Adrenal gland (tissue), 12 donors: ENCODE results near the gene FLT1. TPM values are rescaled to one million over a fixed set of nuclear protein-coding genes. Genes with fewer than 3 reads are reported as not detected.

Experiments used
- DNase-seq, 7 donors: peaks; one replicate each; pipeline ENCODE4 v3.0.0-alpha.2; 2019 to 2020
- H3K27ac ChIP-seq, 5 donors: fragments of 200-600 bp; sonication (generic) in 4 of 5; 1 replicate in 3 of 5; 2 replicates in 2 of 5; pipeline versions ENCODE4 v1.5.1 to v1.8.0; 2016 to 2020; ENCODE audit warnings: mild to moderate bottlenecking in 1 of 5
- H3K27me3 ChIP-seq: fragments of 200-600 bp; 2 replicates; pipeline ENCODE4 v1.8.0; 2021
- H3K36me3 ChIP-seq, 2 donors: fragments of 200-600 bp; replicated peaks in 1 of 2; 1 replicate in 1 of 2; 2 replicates in 1 of 2; pipeline versions ENCODE4 v1.5.1 to v1.8.0; 2018 to 2022
- H3K4me1 ChIP-seq, 2 donors: fragments of 200-600 bp; replicated peaks in 1 of 2; 1 replicate in 1 of 2; 2 replicates in 1 of 2; pipeline versions ENCODE4 v1.5.1 to v1.8.0; 2018 to 2021
- H3K4me3 ChIP-seq, 4 donors: fragments of 200-600 bp; sonication (generic) in 3 of 4; one replicate each; pipeline ENCODE4 v1.5.1; 2016 to 2018
- H3K9me3 ChIP-seq, 3 donors: fragments of 200-600 bp; sonication (generic) in 1 of 3; replicated peaks in 1 of 3; 1 replicate in 2 of 3; 2 replicates in 1 of 3; pipeline versions ENCODE4 v1.5.1 to v1.8.0; 2016 to 2021
- CTCF ChIP-seq, 6 experiments: fragments of 450-650 bp in 4 of 6; fragments of 200-600 bp in 2 of 6; sonication (generic) in 1 of 6; IDR thresholded peaks; 1 replicate in 5 of 6; 2 replicates in 1 of 6; pipeline versions ENCODE4 v1.5.1 to v1.8.0; 2016 to 2021; ENCODE audit warnings: antibody characterized with exemption in 6 of 6, mild to moderate bottlenecking in 2 of 6, moderate library complexity in 1 of 6
- POLR2A ChIP-seq, 2 donors: fragments of 450-650 bp; IDR thresholded peaks; one replicate each; pipeline ENCODE4 v1.6.1; 2017; ENCODE audit warnings: antibody characterized with exemption in 2 of 2, mild to moderate bottlenecking in 2 of 2, moderate library complexity in 1 of 2
- WGBS, 4 donors: extraction: QIAGEN DNeasy Blood & Tissue Kit in 2 of 4; methylation state at CpG; one replicate each; pipeline versions ENCODE4 v1.1.5 to v1.1.7; 2013 to 2017; 5-methylcytosine and 5-hydroxymethylcytosine counted together
- intact Hi-C, 2 donors: fragments of 100-400 bp; cut with DNase I; formaldehyde crosslinking; loops; one replicate each; pipeline versions ENCODE4 v1.14.1 to v1.15.0; 2022 to 2023
- polyA plus RNA-seq, 3 donors: library from polyadenylated mRNA; stranded (reverse); fragments of 200-250 nt in 2 of 3; fragments of 350-450 nt in 1 of 3; fragmentation: Illumina TruSeq in 1 of 3; extraction: RNeasy Lipid Tissue Mini Kit (QIAGEN cat#74804) in 1 of 3; gene quantifications; one replicate each; pipeline ENCODE4 v1.2.3, GENCODE V29; 2013 to 2014
- total RNA-seq, 9 donors: library from RNA; depleted of rRNA in 4 of 9; stranded (reverse); fragments of >200 nt in 4 of 9; fragments of 120-200 nt in 1 of 9; fragmentation: NEBNext Ultra II Directional in 1 of 9; extraction: Animal tissue kit (Norgen Biotek cat#: 25700) in 1 of 9; gene quantifications; one replicate each; pipeline versions ENCODE4 v1.1.0 to v1.2.4, GENCODE V29; 2013 to 2023
- donor health status: healthy with polysubstance abuse.
- donor health status: Bipolar disorder and iron deficiency.
- donor health status: DM: yes; HTN: yes; CAD: no.
- donor health status: DM: no; HTN: no; CAD: no.
- donor health status: DM: no; HTN: no; CAD: no.
- donor health status: DM: yes; HTN: yes; CAD: no.

FLT1 gene
- total and polyA plus RNA-seq, 12 donors: 2.7 to 55.9 (median 24.2) TPM

DNA sequence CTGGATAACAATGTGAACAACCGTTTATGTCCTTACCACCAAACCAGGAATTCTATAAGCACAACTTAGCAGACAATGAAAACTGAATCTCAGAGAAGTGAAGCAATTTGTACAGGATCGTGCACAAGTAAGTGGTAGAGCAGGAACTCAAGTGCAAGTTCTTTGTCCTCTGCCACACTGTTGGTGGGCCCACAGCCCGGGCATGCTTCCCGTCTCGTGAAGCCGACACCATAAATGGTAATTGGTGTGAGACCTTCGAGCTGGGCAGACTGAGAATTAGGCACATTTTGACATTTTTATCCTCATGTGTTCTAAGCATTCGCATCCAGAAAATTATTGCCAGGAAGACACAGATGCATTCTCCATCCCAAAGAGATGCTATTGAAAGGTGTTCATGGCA, 27.9 kb upstream of the FLT1 start:
- H3K36me3 ChIP-seq: no peaks in the 10 kb centered on the region
- no peak overlapping the region for H3K27ac ChIP-seq
- TF ChIP-seq CTCF (IDR thresholded peaks at IDR 0.05) (no peak), POLR2A (IDR thresholded peaks at IDR 0.05) (no peak)
- WGBS, 4 donors: 82 to 87% (median 87%) methylated on average over 8 of the region's 8 CpGs
- no peak for DNase-seq
- H3K4me1 ChIP-seq: no peaks in the 10 kb centered on the region
- no peaks in the 10 kb centered on the region for H3K9me3 ChIP-seq
- no peak overlapping the region for H3K4me3 ChIP-seq
- H3K27me3 ChIP-seq: peaks cover 2% of the 10 kb centered on the region
- intact Hi-C loops: no loop called here

DNA sequence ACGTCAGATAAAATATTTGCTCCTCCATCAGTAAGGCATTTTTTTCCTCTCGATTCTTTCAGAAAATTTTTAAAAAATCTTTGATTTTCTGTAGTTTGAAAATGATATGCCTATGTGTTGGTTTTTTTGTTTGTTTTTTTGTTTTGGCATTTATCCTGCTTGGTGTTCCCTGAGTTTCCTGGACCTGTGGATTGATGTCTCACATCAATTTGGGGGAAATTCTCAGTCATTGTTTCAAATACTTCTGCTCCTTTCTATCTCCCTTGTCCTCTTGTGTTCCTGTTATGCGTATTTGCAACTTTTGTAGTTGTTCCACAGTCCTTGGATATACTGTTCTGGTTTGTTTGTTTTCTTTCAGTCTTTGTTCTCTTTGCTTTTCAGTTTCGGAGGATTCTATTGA, 18.8 kb upstream of the FLT1 start:
- H3K27ac ChIP-seq: no peak overlapping the region
- no peaks in the 10 kb centered on the region for H3K36me3 ChIP-seq
- no peak overlapping the region for H3K4me3 ChIP-seq
- TF ChIP-seq CTCF (IDR thresholded peaks at IDR 0.05): no peak
- TF ChIP-seq POLR2A (IDR thresholded peaks at IDR 0.05): no peak
- intact Hi-C loops: no loop called here
- DNase-seq: no peak
- H3K4me1 ChIP-seq: no peaks in the 10 kb centered on the region
- no peaks in the 10 kb centered on the region for H3K9me3 ChIP-seq
- 82 to 89% (median 89%) methylated on average over 4 of the region's 4 CpGs for WGBS, 4 donors
- H3K27me3 ChIP-seq: peaks cover 6% of the 10 kb centered on the region

GRCh38 chr13:28510542-28510941, 15.6 kb upstream of the FLT1 start:
- WGBS, 4 donors: 63 to 80% (median 75%) methylated on average over 1 of the region's 1 CpG
- intact Hi-C loops: no loop called here

DNA sequence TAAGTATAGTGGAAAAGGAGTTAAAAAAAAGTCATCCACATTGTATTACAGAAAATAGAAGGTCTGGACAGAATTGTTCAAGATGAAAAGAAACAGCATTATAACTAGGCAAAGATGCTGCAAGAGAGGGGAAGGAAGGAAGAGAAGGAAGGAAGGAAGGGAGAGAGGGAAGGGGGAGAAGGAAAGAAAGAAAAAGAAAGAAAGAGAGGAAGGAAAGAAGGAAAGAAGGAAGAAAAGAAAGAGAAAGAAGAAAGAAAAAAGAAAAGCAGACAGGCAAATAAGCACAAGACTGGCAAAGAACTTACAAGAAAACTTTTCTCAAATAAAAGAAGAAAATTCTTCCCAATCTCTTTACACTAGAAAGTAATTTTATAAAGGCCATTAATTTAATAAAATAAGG, 15.1 kb upstream of the FLT1 start:
- no peak for DNase-seq
- Histone ChIP-seq H3K9me3 (no peaks in the 10 kb centered on the region), H3K36me3 (no peaks in the 10 kb centered on the region), H3K27me3 (no peaks in the 10 kb centered on the region), H3K4me1 (no peaks in the 10 kb centered on the region), H3K4me3 (no peak overlapping the region), H3K27ac (no peak overlapping the region)
- TF ChIP-seq CTCF (IDR thresholded peaks at IDR 0.05) (no peak), POLR2A (IDR thresholded peaks at IDR 0.05) (no peak)
- intact Hi-C loops: no loop called here

More at GRCh38 chr13:28510542-28510941, 15.6 kb upstream of the FLT1 start:
- Histone ChIP-seq H3K27me3 (no peaks in the 10 kb centered on the region), H3K27ac (no peak overlapping the region), H3K4me3 (no peak overlapping the region), H3K9me3 (no peaks in the 10 kb centered on the region), H3K4me1 (no peaks in the 10 kb centered on the region), H3K36me3 (no peaks in the 10 kb centered on the region)
- DNase-seq: no peak
- TF ChIP-seq CTCF (IDR thresholded peaks at IDR 0.05) (no peak), POLR2A (IDR thresholded peaks at IDR 0.05) (no peak)
